Coronary artery (tissue), 2 donors: ENCODE results near the gene GTPBP4.
"Not testable (repeated sequence)": the region's sequence is repeated elsewhere in the genome, so short reads cannot be mapped to it uniquely, and the experiment has no call there.

ENCODE experiments used
- DNase-seq: peaks from one replicate; pipeline ENCODE4 v3.0.0-alpha.2; 2017; ENCODE audit warnings: low spot score
- H3K27ac ChIP-seq, 2 donors: fragments of 200-600 bp; sonication (generic); one replicate each; pipeline ENCODE4 v1.5.1; 2016 to 2019
- H3K4me3 ChIP-seq: fragments of 200-600 bp; sonication (generic); 2 replicates; pipeline ENCODE4 v1.5.1; 2016; ENCODE audit warnings: mild to moderate bottlenecking, moderate library complexity
- TF ChIP-seq, protein P1 (sequence below): fragments of 200-600 bp; sonication (generic); IDR thresholded peaks from one replicate; pipeline ENCODE4 v1.5.1; 2019; ENCODE audit warnings: antibody characterized with exemption

The GTPBP4 gene

DNA sequence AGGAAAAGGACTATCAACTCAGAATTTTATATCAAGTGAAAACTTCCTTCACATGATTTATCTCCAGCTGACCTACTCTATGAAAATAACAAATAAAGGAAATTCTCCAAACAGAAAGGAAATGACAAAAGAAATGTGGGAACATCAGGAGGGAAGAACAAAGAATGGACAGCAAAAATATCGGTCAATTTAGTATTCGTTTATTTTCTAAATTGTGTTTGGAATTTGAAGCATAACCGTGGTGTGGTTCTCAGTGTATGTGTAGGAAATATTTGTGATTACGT, 76.7 kb downstream of the GTPBP4 start:
- DNase-seq, result no peak
- TF ChIP-seq, protein P1, sequence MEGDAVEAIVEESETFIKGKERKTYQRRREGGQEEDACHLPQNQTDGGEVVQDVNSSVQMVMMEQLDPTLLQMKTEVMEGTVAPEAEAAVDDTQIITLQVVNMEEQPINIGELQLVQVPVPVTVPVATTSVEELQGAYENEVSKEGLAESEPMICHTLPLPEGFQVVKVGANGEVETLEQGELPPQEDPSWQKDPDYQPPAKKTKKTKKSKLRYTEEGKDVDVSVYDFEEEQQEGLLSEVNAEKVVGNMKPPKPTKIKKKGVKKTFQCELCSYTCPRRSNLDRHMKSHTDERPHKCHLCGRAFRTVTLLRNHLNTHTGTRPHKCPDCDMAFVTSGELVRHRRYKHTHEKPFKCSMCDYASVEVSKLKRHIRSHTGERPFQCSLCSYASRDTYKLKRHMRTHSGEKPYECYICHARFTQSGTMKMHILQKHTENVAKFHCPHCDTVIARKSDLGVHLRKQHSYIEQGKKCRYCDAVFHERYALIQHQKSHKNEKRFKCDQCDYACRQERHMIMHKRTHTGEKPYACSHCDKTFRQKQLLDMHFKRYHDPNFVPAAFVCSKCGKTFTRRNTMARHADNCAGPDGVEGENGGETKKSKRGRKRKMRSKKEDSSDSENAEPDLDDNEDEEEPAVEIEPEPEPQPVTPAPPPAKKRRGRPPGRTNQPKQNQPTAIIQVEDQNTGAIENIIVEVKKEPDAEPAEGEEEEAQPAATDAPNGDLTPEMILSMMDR, result no peak
- H3K4me3 ChIP-seq, result no peak overlapping the region
- no peak overlapping the region for H3K27ac ChIP-seq

DNA sequence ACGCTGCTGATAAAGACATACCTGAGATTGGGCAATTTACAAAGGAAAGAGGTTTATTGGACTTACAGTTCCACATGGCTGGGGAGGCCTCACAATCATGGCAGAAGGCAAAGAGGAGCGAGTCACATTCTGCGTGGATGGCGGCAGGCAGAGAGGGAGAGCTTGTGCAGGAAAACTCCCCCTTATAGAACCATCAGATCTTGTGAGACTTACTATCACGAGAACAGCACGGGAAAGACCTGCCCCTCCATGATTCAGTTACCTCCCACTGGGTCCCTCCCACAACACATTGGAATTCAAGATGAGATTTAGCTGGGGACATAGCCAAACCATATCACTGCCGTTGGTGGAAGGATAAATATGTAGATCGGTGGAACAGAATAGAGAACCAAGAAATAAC, 78.5 kb downstream of the GTPBP4 start:
- DNase-seq, H3K27ac ChIP-seq, H3K4me3 ChIP-seq: not testable (repeated sequence)

DNA sequence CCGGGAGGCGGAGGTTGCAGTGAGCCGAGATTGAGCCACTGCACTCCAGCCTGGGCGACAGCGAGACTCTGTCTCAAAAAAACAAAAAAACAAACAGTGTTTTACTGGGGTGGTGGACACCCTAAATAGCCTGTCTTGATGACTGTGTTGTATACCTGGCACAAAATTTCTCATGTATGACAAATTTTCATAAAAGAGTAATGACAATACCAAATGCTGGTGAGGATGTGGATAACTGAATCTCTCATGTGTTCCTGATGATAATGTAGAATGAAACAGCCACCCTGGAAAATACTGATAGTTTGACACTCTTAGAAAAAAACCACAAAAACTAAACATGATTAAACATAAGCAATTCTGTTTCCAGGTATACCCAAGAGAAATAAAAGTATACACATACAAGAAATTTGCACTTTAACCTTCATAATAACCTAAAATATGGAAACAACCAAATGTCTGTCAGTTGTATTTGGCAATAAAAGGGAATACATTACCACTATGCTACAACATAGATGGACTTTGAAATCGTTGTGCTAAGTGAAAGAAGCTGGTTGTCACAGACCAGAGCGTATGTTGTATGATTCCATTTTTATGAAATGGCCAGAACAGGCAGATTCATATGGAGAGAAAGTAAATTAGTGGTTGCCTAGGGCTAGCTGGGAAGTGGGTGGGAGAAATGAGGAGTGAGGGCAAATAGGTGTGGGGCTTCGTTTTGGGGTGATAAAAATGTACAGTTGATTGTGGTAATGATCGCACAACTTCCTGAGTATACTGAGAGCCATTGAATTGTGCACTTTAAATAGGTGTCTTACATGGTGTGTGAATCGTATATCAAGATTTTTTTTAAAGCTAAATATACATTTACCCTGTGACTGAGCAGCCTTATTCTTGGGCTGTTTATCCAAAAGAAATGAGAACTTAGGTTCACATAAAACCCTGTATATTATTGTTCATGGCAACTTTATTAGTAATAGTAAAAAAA, 80.4 kb downstream of the GTPBP4 start:
- no peak overlapping the region for H3K27ac ChIP-seq
- no peak overlapping the region for H3K4me3 ChIP-seq
- TF ChIP-seq, protein P1, result no peak
- no peak for DNase-seq
